GM21825 (cell line): Measurements from ENCODE around the gene APMAP.

ENCODE experiments used
- ATAC-seq: cut with Tn5 transposase; IDR thresholded peaks from one replicate; pipeline ENCODE4 v1.9.1; 2021; ENCODE audit warnings: mild to moderate bottlenecking, moderate library complexity; ENCODE audit not compliant: unreplicated experiment

APMAP gene

DNA sequence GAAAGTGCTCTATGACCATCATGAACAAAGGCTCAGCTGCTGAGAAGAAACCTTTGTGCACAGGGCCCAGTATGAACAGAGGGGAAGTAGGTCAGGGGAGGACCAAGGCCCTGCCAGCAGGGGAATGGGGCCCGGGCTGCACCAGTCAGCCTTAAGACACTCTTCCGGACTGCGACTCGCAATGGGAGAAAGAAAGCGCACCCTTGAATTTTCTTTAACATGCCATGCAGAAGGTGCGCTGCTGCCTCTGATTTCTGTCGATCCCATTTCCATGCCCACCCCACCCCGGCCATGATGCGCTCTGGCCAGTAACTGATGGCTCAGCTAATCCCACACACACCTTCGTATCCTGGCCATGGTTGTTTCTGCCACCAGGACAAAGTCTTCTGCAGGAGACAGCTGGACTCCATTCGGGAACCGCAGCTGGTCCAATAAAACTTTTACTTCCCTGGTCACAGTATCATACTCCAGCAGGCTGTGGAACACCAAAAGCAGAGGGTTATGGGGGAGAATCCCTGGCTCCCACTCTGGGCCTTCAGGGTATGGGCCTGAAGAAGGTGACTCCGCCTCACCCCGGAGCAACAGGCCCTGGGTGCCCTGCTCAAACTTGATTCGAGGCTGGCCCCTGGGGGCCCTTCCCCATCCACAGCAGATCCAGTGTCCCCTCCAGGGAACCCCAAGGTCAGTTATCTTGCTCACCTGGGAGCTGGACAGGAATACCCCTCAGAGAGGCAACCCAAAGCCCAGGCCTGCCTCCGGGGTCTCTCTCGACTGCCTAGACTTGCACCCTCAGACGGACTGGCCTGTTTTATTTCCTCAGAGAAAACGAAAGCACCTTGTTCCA lies 23.1 kb downstream of the APMAP start:
- no peak for ATAC-seq

DNA sequence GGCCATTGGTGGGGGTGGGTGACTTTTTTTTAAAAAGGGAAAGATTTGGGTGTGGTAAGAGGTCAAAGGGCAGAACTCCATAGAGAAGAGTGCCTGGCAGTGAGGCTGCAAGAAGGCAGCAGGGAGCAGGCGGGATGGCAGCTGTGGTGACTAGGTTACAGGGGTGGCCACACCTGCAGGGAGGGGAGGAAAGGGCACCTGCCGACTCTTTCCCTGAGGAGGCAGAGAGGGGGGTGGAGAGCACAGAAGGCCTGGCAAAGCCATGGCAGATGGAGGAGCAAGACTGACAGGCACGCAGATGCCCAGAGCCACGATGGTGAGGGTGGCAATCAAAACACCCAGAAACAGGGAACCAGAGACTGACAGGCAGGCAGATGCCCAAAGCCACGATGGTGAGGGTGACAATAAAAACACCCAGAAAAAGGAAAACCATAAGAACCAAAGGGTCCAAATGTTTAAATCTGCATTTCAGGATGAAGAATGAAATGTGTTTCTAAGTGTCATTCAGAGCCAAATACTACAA lies 24.2 kb downstream of the APMAP start:
- ATAC-seq = no peak

DNA sequence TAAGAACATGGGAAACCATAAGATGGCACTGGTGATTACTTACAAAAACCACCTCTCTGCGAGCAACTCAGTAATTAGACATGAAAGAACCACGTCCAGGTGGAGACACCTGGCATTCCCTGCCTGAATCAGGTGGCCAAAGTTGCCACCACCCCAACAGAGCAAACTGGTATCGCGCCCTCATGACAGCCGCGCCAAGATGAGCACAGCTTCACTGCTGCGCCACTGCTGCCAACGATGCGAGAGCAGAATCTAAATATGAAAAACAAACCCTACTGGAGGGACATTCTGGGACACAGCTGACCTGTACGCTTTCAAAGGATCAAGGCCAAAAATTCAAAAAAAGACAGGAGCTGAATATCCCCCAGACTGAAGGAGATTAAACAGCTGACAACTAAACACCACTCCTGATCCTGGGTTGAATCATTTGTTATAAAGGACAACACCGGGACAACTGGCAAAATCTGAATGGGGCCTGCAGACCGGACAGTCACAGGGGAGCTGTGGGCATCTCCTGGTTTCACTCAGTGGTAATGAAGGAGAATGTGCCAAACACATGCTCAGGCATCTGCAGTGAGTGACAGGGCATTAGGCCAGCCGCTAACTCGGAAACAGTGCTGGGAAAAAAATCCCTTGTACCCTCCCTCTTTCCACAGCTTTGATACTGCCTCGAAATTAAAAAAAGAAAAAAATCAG lies 26.1 kb downstream of the APMAP start:
- ATAC-seq = no peak

- no peak for ATAC-seq
Measured at GRCh38 chr20:24965065-24965919, 27.3 kb downstream of the APMAP start.

DNA sequence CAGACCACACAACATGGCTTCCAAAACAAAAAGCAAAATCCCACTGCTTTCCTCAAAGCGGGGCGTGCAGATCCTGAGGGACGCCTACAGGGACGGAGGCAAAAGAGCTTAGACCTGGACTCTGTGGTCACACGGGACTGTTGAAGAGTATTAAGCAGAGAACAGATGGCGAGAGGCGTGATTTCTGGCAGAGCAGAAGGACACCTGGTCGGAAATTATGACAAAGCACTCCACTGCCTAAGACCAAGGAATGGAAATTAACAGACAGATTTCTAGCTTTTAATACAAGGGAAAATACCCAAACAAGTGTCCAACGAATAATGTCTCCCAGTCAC lies 28.1 kb downstream of the APMAP start:
- ATAC-seq = no peak

GRCh38 chr20:24963672-24964505 lies 28.7 kb downstream of the APMAP start:
- ATAC-seq = no peak

DNA sequence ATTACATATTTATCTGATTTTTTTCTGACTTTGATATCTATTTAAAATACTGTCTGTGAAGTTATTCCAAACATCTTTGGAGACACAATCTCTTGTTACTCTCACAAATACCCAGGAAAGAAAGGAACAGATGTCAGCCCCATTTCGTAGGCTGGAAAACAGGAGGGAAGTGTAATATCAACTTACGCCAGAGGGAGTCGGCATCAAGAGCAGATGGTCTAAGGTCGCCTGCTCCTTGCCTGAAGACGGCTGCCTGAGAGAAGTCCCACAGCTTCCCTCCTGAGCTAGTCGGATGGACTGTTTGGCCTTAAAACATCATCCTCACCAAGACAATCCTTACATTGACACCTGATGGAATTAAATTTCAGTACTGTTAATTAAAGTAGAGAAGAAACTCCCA lies 30.0 kb downstream of the APMAP start:
- ATAC-seq = no peak

GRCh38 chr20:24962182-24962492 lies 30.4 kb downstream of the APMAP start:
- no peak for ATAC-seq

DNA sequence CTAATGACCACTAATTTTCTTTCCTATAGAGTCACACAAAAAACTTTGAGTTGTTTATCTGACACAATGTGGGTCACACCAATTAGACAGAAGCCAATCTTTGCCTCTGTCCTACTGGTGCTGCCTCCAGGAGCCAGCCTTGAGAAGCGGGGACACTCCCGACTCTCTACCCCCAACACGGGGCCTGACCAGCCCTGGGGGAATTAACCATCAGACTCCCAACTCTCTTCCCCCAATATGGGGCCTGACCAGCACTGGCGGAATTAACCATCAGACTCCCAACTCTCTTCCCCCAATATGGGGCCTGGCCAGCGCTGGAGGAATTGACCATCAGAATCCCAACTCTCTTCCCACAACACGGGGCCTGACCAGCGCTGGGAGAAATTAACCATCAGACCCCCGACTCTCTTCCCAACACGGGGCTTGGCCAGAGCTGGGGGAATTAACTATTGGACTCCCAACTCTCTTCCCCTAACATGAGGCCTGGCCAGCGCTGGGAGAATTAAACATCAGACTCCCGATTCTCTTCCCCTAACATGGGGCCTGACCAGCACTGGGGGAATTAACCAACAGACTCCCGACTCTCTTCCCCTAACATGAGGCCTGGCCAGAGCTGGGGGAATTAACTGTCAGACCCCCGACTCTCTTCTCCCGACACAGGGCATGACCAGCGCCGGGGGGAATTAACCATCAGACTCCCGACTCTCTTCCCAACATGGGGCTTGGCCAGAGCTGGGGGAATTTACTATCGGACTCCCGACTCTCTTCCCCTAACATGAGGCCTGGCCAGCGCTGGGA lies 31.0 kb downstream of the APMAP start:
- no peak for ATAC-seq

GRCh38 chr20:24960861-24961260 lies 31.7 kb downstream of the APMAP start:
- no peak for ATAC-seq

DNA sequence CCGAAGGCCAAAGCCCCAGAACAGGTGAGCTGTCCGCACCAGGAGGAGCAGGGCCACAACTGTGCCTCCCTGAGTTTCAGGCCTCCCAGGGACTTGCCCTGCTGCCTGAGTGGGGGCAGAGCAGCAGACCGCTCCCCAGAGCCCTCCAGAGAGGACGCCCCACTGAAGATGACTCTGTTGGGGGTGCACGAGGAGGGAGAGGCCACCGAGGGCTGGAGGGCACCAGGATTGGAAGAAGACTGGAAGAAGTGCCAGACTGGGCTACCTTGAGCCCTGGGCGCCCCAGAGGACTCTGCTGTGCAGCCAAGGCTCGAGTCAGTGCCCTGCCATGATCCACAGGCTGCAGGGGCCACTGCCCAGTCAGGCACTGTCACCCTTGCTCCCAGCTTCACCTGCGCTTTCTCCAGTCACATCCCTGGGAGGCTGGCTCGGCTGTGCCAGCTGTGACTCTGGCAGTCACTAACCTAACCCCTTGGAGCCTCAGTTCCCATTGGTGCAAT lies 32.2 kb downstream of the APMAP start:
- ATAC-seq = no peak

DNA sequence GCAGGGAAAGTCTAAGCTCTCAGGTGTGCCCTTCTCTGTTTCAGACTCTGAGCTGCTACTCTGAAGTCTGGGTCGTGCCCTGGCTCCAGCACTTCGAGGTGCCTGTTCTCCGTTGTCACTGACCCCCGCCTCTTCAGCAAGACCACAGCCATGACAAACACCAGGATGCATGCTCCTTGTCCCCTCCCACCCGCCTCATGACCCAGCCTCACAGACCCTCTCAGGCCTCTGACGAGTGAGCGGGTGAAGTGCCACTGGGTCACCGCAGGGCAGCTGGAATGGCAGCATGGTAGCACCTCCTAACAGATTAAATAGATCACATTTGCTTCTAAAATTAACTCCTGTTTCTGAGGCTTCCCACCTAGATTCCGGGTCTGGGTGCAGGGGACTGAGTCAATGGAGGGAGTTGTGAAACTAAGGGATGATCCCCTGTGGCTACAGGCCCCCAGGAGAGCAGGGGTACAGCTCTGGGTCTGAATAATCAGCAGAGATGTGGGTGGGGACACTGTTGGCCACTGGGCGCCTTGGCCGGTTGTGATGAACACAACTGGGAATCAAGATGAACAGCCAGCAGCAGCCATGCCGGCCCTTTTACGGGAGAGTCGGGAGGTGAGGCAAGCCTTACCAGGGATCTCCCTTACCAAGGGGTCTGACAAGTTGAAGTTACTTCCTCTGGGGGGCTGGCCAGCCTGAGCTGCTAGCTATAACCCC lies 32.8 kb downstream of the APMAP start:
- no peak for ATAC-seq

GRCh38 chr20:24958506-24959385 lies 33.8 kb downstream of the APMAP start:
- ATAC-seq = no peak

DNA sequence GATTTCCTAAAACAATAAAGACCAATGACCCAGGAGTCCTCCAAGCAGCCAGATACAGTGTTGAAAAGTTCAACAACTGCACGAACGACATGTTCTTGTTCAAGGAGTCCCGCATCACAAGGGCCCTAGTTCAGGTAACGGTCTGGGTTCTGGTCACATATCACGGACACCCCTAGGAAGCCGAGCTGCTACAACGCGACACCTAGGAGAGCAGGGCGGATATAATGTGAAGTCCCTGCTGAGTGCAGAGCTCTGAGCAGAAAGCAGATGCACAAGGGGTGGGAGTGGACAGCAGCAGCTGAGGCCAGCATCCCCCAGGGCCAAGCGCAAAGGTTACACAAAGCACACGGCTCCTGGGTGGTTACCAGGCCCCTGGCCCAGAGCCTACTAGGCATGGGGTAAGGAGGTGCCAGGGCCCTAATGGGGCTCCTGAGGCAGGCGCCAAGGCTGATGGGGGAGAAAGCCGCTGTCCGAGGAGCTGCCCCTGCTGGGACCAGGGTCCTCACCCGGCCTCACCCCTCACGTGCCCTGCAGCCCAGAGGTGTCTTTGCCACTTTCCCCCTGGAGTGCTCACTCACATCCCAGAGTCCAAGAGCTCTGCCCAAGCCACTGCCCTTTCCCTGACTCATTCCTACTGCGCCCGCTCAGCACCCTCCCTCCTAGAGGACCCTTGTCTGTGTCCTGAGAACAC lies 35.1 kb downstream of the APMAP start:
- no peak for ATAC-seq

GRCh38 chr20:24956001-24956841 lies 36.3 kb downstream of the APMAP start:
- no peak for ATAC-seq

- peak; percentile 90 for ATAC-seq
Measured at GRCh38 chr20:24955045-24955444, 37.5 kb downstream of the APMAP start.

- ATAC-seq = no peak
Measured at GRCh38 chr20:24954566-24954965, 38.0 kb downstream of the APMAP start.
